T-helper 2 cell (primary cell): ENCODE measurements around the gene PLK3.
"Not testable (repeated sequence)": the region's sequence is repeated elsewhere in the genome, so short reads cannot be mapped to it uniquely, and the experiment has no call there.

Experiments
- DNase-seq, 5 experiments: peaks; one replicate each; pipeline versions ENCODE4 v3.0.0 to v3.0.0-alpha.2; 2012 to 2022

Gene PLK3

GRCh38 chr1:44808938-44809917, 9.1 kb downstream of the PLK3 start:
- DNase-seq, result peak; percentile 52 to 99 (median 82)

DNA sequence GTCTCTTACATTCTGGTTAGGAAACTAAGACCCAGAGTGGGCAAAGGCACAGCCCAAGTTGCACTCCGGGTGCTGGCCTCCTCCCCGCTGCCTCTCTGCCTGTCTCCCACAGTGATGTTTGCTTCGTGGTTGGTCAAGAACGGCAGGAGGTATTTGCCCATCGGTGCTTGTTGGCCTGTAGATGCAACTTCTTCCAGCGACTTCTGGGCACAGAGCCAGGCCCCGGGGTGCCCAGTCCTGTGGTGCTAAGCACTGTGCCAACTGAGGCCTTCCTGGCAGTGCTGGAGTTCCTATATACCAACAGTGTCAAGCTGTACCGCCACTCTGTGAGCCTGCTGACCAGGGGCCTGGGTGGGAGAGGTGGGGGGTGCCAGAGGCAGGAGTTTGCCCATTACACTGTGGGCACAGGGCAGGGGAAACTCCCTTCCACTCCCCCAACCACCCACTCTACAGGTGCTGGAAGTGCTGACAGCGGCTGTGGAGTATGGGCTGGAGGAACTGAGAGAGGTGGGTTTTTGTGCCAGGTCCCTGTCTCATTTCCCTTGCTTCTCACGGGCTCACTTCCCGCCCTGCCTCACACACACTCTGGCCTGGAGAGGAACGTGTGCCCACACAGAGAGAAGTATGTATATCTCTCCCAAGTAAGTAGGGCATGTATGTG, 10.1 kb downstream of the PLK3 start:
- peak in 2 of 5 experiments; percentile 30 to 58 for DNase-seq

DNA sequence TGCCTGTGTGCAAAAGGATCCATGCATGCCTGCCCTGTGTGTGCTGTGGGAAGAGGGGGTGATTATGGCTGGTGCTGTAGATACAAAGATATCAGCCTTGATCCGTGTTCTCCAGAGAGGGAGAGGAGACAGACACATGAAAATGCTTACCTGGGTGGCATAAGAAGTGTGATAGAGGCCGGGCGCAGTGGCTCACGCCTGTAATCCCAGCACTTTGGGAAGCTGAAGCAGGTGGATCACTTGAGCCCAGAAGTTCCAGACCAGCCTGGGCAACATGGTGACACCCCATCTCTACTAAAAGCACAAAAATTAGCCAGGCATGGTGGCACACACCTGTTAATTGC, 10.6 kb downstream of the PLK3 start:
- not testable (repeated sequence) for DNase-seq

GRCh38 chr1:44811234-44811633, 11.1 kb downstream of the PLK3 start:
- DNase-seq, result no peak

DNA sequence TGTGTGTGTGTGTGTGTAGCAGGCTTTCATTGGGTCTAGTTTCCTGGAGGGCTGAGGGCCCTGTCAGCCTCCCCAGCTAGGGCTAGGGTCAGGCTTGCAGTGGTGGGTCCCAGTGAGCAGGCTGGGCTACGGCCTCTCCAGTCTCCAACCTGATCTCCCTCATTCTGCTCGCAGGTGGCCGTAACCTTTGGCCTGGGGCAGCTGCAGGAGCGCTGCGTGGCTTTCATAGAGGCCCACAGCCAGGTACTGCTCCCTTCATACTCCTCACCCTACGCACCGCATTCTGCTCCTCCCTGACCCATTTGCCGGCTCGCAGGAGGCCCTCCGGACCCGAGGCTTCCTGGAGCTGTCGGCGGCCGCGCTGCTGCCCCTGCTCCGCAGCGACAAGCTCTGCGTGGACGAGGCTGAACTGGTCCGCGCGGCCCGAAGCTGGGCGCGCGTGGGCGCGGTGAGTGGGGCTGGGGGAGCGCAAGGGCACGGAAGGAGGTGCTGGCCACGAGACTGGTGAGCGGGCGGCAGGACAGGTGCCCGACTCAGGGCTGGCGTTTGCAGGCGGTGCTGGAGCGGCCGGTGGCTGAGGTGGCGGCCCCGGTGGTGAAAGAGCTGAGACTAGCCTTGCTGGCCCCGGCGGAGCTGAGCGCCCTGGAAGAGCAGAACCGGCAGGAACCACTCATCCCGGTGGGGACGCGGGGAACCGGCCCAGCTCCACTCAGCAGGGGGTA, 12.8 kb downstream of the PLK3 start:
- DNase-seq, result no peak

- DNase-seq, result not testable (repeated sequence)
Measured at GRCh38 chr1:44815926-44816325, 15.7 kb downstream of the PLK3 start.

DNA sequence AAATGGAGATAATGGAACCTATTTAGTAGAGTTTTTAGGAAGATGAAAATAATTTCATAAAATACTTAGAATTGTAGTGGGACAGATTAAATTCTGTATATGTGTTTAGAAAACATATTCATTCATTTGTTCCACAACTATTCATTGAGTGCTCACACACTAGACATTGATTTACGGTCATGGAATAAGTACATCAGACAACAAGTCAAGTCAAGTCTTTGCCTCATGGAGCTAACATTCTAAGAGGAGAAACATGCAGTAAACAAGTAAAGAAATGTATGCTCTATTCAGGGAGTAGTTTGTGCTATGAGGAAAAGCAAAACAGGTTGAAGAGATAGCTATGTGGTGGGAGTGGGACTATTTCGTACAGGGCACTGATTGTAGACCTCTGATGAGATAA, 17.1 kb downstream of the PLK3 start:
- DNase-seq, result no peak

GRCh38 chr1:44817771-44818495, 17.8 kb downstream of the PLK3 start:
- no peak for DNase-seq

GRCh38 chr1:44819196-44819607, 19.0 kb downstream of the PLK3 start:
- DNase-seq, result no peak

GRCh38 chr1:44819608-44820327, 19.6 kb downstream of the PLK3 start:
- DNase-seq, result peak; percentile 52 to 92 (median 68)

- DNase-seq, result no peak
Measured at GRCh38 chr1:44820328-44821239, 20.4 kb downstream of the PLK3 start.

- DNase-seq, result no peak
Measured at GRCh38 chr1:44821240-44821715, 21.1 kb downstream of the PLK3 start.

DNA sequence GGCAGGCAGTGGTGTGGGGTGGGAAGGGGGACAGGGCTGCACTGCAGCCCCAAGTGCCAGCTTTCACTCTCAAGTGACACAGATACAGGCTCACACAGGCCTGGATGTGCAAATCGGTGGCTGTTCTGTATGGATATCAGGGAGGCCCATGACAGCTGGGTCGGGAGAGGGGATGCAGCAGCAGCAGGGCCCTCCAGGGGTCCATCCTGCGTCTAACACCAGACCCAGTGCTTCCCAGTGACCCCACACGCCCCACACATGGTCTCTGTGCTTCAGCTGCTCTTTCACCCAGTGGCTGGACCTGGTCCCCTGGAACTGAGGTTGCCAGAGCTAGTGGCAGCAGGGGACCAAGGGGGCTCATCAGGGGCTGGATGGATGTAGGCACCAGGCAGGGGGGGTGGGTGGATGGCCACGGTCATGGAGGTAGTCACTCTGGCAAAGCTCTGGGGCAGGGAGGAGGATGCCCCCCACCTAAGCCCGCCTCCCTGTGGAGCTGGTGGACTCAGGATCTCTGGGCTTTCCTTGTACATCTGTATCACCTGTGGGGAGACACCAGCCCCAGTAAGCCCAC, 22.0 kb downstream of the PLK3 start:
- no peak for DNase-seq

- no peak for DNase-seq
Measured at GRCh38 chr1:44822981-44823451, 22.8 kb downstream of the PLK3 start.

DNA sequence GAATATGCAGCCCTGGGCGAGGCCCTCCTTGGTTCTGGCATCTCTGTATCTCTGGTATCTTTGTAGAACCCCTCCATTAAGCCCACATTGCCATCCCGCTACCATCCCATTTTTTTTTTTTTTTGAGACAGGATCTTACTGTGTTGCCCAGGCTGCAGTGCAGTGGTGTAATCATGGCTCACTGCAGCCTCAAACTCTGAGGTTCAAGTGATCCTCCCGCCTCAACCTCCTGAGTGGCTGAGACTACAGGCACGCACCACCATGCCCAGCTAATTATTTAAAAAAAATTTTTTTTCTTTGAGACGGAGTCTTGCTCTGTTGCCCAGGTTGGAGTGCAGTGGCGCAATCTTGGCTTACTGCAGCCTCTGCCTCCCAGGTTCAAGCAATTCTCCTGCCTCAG, 24.2 kb downstream of the PLK3 start:
- DNase-seq, result not testable (repeated sequence)

DNA sequence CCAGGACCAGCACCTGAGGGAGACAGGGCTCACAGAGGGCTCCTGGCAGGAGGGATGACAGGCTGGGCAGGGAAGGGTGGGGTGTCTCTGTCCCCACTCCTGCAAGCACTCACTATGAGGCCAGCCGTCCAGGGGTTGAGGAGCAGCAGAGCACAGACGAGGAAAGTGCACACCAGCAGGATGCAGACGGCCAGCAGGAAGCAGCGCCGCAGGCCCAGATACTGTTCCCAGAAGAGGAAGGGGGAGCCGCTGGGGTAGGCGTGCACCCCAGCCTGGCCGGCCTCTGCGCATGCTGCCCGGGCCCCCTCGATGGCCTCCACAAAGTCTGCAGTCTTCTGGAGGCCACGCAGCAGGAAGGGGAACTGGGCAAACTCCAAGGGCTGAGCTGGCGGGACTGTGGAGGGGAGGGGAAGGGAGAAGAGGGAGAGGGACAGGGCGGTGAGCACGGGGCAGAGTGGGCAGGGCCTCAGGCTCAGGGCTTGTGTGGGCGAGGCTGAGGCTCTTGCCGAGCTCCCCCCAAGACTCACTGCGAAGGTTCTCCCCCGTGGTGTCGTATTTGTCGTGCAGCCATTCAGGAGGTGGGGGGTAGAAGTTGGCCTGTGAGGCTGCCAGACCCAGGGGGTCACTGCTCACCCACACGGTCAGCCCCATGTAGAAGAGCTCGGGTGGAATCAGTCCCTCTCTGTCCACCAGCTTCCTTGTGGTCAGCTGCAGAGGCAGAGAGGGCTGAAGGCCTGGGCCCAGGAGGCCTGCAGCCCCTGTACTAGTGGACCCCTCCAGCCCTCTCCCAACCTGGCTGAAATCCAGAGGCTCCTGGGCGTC, 26.4 kb downstream of the PLK3 start:
- DNase-seq, result no peak

GRCh38 chr1:44827197-44828002, 27.2 kb downstream of the PLK3 start:
- DNase-seq, result no peak

GRCh38 chr1:44828003-44828651, 27.9 kb downstream of the PLK3 start:
- DNase-seq, result no peak
